MM.1S (cell line): ENCODE data around the gene TM9SF4.
"Not testable (repeated sequence)": the region's sequence is repeated elsewhere in the genome, so short reads cannot be mapped to it uniquely, and the experiment has no call there.

Experiments used
- DNase-seq: peaks from one replicate; pipeline ENCODE4 v3.0.0-alpha.2; 2015
- H2AFZ ChIP-seq: fragments of 300-600 bp; sonication (generic); 2 replicates; pipeline ENCODE4 v1.6.0; 2016; ENCODE audit warnings: antibody characterized with exemption, low read length
- H3F3A ChIP-seq: fragments of 300-600 bp; sonication (generic); 2 replicates; pipeline ENCODE4 v1.6.1; 2016; ENCODE audit warnings: mild to moderate bottlenecking, antibody characterized with exemption, low read length, moderate library complexity, mixed read lengths; ENCODE audit not compliant: insufficient read depth
- H3K27ac ChIP-seq: fragments of 300-600 bp; sonication (generic); 2 replicates; pipeline ENCODE4 v1.5.1; 2016; ENCODE audit warnings: mild to moderate bottlenecking, low read length
- H3K27me3 ChIP-seq: fragments of 300-600 bp; sonication (generic); replicated peaks from 2 replicates; pipeline ENCODE4 v1.6.0; 2016; ENCODE audit warnings: low read length; ENCODE audit not compliant: insufficient read depth
- H3K36me3 ChIP-seq: fragments of 300-600 bp; sonication (generic); replicated peaks from 2 replicates; pipeline ENCODE4 v1.6.1; 2016; ENCODE audit warnings: mild to moderate bottlenecking, low read length, mixed read lengths; ENCODE audit not compliant: insufficient read depth
- H3K4me1 ChIP-seq: fragments of 300-600 bp; sonication (generic); 2 replicates; pipeline ENCODE4 v1.6.1; 2016; ENCODE audit warnings: low read length, mixed read lengths
- H3K4me2 ChIP-seq: fragments of 300-600 bp; sonication (generic); 2 replicates; pipeline ENCODE4 v1.6.0; 2016; ENCODE audit warnings: low read depth, low read length
- H3K4me3 ChIP-seq: fragments of 300-600 bp; sonication (generic); 2 replicates; pipeline ENCODE4 v1.5.1; 2016; ENCODE audit warnings: low read length, mixed read lengths
- H3K79me2 ChIP-seq: fragments of 300-600 bp; sonication (generic); 2 replicates; pipeline ENCODE4 v1.6.1; 2016; ENCODE audit warnings: mixed run types, low read length, mixed read lengths
- H3K9ac ChIP-seq: fragments of 300-600 bp; sonication (generic); 2 replicates; pipeline ENCODE4 v1.6.1; 2016; ENCODE audit warnings: low read length, mixed read lengths
- H3K9me2 ChIP-seq: fragments of 300-600 bp; sonication (generic); replicated peaks from 2 replicates; pipeline ENCODE4 v1.6.1; 2016; ENCODE audit warnings: mild to moderate bottlenecking, low read length, mixed read lengths; ENCODE audit not compliant: insufficient read depth
- H3K9me3 ChIP-seq: fragments of 300-600 bp; sonication (generic); replicated peaks from 2 replicates; pipeline ENCODE4 v1.6.1; 2016; ENCODE audit warnings: mild to moderate bottlenecking, low read length, mixed read lengths; ENCODE audit not compliant: insufficient read depth
- H4K20me1 ChIP-seq: fragments of 300-600 bp; sonication (generic); 2 replicates; pipeline ENCODE4 v1.6.1; 2016; ENCODE audit warnings: mild to moderate bottlenecking, low read length, moderate library complexity, mixed read lengths; ENCODE audit not compliant: insufficient read depth
- EZH2 ChIP-seq: fragments of 300-600 bp; sonication (generic); optimal IDR thresholded peaks from 2 replicates; pipeline ENCODE3; 2017; ENCODE audit warnings: low read depth, mild to moderate bottlenecking, antibody characterized with exemption, low read length, mixed read lengths
- EZH2phosphoT487 ChIP-seq: fragments of 300-600 bp; sonication (generic); IDR thresholded peaks from 2 replicates; pipeline ENCODE4 v1.6.1; 2018; ENCODE audit warnings: antibody characterized with exemption, low read length
- TF ChIP-seq, protein P1 (sequence below): fragments of 300-600 bp; sonication (generic); IDR thresholded peaks from 2 replicates; pipeline ENCODE4 v1.5.1; 2016; ENCODE audit warnings: antibody characterized with exemption, low read length, mixed read lengths

The TM9SF4 gene

DNA sequence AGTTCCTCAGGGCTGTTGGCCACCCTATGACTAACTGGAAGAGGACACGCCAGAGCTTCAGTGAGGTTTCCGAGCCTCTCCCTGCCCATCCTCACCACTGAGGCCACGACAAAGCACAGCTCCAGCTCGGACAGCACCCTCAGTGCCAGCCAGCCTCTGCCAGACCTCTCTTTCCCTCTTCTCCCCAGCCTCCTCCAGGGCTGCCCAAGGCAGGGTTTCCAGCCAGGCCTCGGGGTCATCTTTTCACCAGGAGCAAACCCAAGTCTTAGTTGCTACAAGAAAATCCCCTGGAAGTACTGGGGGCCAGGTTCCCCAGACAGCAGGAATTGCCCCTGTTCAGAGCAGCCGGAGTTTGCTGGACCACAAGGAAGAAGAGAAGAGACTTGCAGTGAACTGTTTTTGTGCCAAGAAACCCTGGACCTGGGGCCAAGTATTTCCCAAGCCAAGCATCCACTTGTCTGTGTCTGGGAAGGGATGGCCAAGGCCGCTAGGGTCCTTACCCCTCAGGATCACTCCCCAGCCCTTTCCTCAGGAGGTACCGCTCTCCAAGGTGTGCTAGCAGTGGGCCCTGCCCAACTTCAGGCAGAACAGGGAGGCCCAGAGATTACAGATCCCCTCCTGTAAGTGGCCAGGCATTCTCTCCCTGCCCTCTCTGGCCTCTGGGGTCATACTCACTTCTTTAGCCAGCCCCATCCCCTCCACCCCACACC, 56.5 kb downstream of the TM9SF4 start:
- H3K36me3 ChIP-seq, result peaks cover 3% of the 10 kb centered on the region; the same call in 1 of the 2 replicates
- no peaks in the 10 kb centered on the region for H3K79me2 ChIP-seq
- H3K4me2 ChIP-seq, result no peak overlapping the region
- no peaks in the 10 kb centered on the region for H4K20me1 ChIP-seq
- no peak overlapping the region for H3K27ac ChIP-seq
- no peaks in the 10 kb centered on the region for H3K4me1 ChIP-seq
- H3K9ac ChIP-seq, result no peak overlapping the region
- no peaks in the 10 kb centered on the region for H3K27me3 ChIP-seq
- H3K9me3 ChIP-seq, result no peaks in the 10 kb centered on the region
- no peak overlapping the region for H2AFZ ChIP-seq
- TF ChIP-seq EZH2phosphoT487, result no peak
- TF ChIP-seq, protein P1, sequence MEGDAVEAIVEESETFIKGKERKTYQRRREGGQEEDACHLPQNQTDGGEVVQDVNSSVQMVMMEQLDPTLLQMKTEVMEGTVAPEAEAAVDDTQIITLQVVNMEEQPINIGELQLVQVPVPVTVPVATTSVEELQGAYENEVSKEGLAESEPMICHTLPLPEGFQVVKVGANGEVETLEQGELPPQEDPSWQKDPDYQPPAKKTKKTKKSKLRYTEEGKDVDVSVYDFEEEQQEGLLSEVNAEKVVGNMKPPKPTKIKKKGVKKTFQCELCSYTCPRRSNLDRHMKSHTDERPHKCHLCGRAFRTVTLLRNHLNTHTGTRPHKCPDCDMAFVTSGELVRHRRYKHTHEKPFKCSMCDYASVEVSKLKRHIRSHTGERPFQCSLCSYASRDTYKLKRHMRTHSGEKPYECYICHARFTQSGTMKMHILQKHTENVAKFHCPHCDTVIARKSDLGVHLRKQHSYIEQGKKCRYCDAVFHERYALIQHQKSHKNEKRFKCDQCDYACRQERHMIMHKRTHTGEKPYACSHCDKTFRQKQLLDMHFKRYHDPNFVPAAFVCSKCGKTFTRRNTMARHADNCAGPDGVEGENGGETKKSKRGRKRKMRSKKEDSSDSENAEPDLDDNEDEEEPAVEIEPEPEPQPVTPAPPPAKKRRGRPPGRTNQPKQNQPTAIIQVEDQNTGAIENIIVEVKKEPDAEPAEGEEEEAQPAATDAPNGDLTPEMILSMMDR, result no peak
- TF ChIP-seq EZH2, result no peak
- no peaks in the 10 kb centered on the region for H3K9me2 ChIP-seq
- H3F3A ChIP-seq, result no peaks in the 10 kb centered on the region
- H3K4me3 ChIP-seq, result no peak overlapping the region
- DNase-seq, result no peak

DNA sequence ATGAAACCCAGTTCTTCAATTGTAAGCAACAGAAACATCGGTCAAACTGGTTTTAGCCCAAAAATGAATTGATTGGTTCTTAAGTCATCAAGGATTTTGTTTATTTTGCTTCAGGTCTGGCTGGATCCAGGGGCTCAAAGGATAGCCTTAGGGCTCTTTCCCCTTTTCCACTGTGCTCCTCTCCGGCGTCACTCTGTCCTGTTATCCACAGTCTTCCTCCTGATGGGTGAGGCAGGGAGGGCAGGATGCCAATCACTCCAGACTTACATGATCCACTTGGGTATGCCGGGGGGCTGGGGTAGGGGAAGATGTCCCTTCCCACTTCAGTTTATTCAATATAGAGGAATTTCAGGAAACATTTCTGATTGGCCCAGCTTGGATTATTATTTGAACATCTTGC, 58.0 kb downstream of the TM9SF4 start:
- TF ChIP-seq EZH2 (no peak), EZH2phosphoT487 (no peak)
- TF ChIP-seq, protein P1, result no peak
- Histone ChIP-seq H3K9me3 (no peaks in the 10 kb centered on the region), H3K27ac (no peak overlapping the region), H3K9ac (no peak overlapping the region), H3K4me1 (no peaks in the 10 kb centered on the region), H3K79me2 (no peaks in the 10 kb centered on the region), H3K27me3 (no peaks in the 10 kb centered on the region), H3K9me2 (no peaks in the 10 kb centered on the region), H3K36me3 (peaks cover 3% of the 10 kb centered on the region; the same call in 1 of the 2 replicates), H4K20me1 (no peaks in the 10 kb centered on the region), H3K4me2 (no peak overlapping the region), H3K4me3 (no peak overlapping the region), H3F3A (no peaks in the 10 kb centered on the region), H2AFZ (no peak overlapping the region)
- DNase-seq, result no peak

DNA sequence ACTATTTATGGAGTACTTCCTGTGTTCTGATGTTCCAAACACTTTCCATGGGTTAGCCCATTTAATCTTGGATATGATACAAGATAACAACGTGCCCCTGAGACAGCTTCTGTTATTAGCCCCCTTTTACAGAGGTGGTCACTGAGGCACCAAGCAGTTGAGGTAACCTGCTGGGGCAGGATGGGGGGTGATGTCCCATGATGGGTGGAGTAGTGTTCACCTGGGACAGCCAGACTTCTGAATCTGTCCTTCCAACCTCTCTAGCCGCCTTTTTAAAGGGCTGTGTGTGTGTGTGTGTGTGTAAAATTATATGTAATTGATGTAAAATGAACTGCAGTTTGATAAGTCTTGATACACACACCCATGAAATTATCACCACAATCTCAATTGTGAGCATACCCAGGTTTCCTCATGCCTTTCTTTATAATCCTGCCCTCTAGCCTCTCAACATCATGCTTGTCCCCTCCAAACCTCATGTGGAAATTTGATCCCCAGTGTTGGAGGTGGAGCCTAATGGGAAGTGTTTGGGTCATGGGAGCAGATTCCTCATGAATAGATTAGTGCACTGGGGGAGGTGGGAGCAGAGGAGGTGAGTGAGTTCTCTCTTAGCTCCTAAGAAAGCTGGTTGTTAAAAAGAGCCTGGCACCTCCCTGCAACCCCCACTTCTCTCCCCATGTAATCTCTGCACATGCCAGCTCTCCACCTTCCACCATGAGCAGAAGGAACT, 58.8 kb downstream of the TM9SF4 start:
- H3K4me2 ChIP-seq, result no peak overlapping the region
- H4K20me1 ChIP-seq, result no peaks in the 10 kb centered on the region

DNA sequence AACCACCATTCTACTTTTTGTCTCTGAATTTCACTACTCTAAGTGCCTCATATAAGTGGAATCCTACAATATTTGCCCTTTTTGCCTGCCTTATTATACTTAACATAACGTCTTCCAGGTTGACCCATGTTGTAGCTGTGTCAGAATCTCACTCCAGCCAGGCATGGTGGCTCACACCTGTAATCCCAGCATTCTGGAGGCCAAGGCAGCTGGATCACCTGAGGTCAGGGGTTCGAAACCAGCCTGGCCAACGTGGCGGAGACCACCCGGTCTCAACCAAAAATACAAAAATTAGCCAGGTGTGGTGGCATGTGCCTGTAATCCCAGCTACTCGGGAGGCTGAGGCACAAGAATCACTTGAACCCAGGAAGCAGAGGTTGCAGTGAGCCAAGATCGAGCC, 68.2 kb downstream of the TM9SF4 start:
- not testable (repeated sequence) for H3K27me3 ChIP-seq, H3K9ac ChIP-seq, H3F3A ChIP-seq, H3K27ac ChIP-seq, H3K36me3 ChIP-seq, H2AFZ ChIP-seq, H3K4me3 ChIP-seq, H3K9me3 ChIP-seq, H3K9me2 ChIP-seq, DNase-seq, H3K79me2 ChIP-seq, H3K4me1 ChIP-seq, H3K4me2 ChIP-seq, H4K20me1 ChIP-seq

More for the DNA sequence above, 58.8 kb downstream of the TM9SF4 start:
- TF ChIP-seq, protein P1, result no peak
- no peak for TF ChIP-seq EZH2
- no peak for TF ChIP-seq EZH2phosphoT487
- Histone ChIP-seq H3K9me3 (no peaks in the 10 kb centered on the region), H3K79me2 (no peaks in the 10 kb centered on the region), H3K9me2 (no peaks in the 10 kb centered on the region), H3K36me3 (peaks cover 3% of the 10 kb centered on the region; the same call in 1 of the 2 replicates), H3K27me3 (no peaks in the 10 kb centered on the region), H3K4me1 (no peaks in the 10 kb centered on the region), H3K4me3 (no peak overlapping the region), H3K9ac (no peak overlapping the region), H2AFZ (no peak overlapping the region), H3F3A (no peaks in the 10 kb centered on the region), H3K27ac (no peak overlapping the region)
- no peak for DNase-seq
